NOMO-1 treated with dmso at 0.1 percent for 144 hours (cell line): ENCODE measurements around the gene ZNF628.

Experiments used
- DNase-seq: peaks from one replicate; lab custom pipeline; 2025; ENCODE audit not compliant: unreplicated experiment; lab: John Stamatoyannopoulos, UW

Gene ZNF628

GRCh38 chr19:55449469-55449868, 26.9 kb upstream of the ZNF628 start:
- DNase-seq = no peak

GRCh38 chr19:55451163-55451964, 25.1 kb upstream of the ZNF628 start:
- no peak for DNase-seq

GRCh38 chr19:55451965-55452748, 24.3 kb upstream of the ZNF628 start:
- no peak for DNase-seq

DNA sequence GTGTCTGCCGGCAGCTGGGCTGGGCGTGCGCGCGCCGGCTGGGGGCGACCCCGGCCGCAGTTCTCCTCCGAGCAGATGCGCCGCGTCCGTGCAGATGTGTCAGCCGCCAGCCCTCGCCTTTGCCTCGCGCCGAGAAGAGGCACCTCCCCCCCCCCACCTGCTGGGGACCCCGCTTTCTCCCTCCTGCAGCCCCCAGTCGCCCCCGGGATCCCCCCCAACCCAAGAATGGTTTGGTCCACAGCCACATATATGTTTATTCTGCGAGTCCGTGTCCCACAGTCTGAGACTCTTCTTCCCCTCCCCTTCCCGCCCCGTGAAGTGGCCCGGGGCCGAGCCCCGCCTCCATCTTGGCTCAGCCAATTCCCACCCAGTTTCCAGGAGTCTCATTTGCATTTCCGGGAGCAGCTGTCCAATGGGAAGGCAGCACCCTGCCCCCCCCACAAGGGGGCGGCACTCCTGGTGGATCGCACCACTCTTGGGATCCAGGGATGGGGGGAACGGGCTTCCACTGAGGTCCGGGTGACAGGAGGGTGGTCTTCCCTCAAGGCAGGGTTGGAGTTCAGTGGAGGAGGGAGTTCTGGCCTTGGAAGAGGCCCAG, 23.6 kb upstream of the ZNF628 start:
- DNase-seq = no peak

- no peak for DNase-seq
Observed at GRCh38 chr19:55453511-55454260, 22.7 kb upstream of the ZNF628 start.

DNA sequence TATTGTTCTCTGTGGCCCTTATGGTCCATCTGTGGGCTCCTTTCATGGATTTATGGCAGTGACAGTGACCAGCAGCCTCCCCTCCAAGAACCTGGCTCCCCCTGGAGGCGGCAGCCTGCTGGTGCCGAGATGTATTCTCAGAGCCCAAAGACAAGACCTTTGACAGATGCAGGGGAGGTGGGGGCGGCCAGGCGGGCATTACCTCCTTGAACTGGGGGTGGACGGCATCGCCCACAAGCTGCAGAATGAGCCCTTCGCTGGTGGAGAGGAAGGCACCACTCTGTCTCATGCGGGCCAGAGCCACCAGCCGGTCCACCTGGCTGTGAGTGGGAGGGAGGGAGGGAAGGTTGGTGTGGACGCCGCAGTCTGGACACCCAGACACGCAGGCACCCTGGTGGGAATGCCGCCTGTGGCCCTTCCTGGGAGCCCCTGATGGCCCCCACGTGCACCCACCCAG, 21.6 kb upstream of the ZNF628 start:
- DNase-seq = no peak

DNA sequence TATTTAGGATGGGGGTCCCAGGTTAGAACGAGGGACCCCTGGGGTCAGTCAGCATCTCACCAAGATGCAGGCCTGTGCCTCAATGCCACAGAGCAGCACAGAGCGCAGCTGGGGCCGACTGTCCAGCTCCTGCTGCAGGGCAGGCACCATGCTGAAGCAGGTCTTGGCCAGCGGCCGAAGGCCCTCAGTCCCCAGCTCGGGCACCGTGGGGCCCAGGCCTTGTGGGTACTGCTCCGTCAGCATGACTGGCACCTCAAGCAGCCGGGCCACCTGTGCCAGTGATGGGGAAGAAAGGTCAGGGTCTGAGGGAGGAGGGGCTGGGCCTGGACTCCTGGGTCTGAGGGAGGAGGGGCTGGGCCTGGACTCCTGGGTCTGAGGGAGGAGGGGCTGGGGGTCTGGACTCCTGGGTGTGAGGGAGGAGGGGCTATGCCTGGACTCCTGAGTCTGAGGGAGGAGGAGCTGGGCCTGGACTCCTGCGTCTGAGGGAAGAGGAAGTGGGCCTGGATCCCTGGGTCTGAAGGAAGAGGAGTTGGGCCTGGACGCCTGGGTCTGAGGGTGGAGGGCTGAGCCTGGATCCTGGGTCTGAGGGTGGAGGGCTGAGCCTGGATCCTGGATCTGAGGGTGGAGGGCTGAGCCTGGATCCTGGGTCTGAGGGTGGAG, 20.7 kb upstream of the ZNF628 start:
- no peak for DNase-seq

DNA sequence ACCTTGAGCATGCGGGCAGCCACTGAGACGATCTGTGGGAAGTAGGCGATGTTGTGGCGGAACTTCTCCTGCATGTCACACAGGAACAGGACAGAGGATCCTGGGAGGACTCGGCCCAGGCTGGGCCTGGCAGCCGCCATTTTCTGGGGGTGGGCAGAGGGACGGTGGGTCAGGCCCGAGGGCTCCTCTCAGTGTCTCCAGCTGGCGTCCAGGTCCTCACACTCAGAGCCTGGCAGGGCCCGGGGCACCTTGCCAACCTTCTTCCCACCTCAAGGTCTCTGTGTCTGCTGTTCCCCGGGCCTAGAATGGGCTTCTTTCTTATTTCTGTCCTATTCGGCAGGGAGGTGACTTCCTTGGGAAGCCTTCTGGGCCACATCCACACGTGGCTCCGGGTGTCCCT, 20.1 kb upstream of the ZNF628 start:
- no peak for DNase-seq

GRCh38 chr19:55457683-55458457, 18.5 kb upstream of the ZNF628 start:
- DNase-seq = no peak

DNA sequence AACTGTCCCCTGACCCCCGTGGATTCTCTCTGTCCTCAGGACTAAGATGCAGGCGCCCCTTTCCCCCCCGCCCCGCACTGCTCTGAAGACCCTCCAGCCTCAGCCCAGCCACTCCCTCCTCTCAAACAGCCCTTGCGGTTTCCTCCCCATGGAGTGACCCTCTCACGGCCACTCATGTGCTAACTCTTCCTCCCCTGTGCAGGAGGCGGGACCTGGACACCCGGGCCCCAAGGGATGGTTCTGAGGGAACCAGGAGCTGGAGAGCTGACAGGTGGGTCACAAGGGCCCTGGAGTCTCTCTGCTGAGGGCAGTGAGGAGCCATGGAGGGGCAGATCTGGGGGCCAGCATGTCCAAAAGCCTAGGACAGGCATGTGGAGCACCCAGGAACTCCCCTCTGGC, 16.9 kb upstream of the ZNF628 start:
- no peak for DNase-seq

DNA sequence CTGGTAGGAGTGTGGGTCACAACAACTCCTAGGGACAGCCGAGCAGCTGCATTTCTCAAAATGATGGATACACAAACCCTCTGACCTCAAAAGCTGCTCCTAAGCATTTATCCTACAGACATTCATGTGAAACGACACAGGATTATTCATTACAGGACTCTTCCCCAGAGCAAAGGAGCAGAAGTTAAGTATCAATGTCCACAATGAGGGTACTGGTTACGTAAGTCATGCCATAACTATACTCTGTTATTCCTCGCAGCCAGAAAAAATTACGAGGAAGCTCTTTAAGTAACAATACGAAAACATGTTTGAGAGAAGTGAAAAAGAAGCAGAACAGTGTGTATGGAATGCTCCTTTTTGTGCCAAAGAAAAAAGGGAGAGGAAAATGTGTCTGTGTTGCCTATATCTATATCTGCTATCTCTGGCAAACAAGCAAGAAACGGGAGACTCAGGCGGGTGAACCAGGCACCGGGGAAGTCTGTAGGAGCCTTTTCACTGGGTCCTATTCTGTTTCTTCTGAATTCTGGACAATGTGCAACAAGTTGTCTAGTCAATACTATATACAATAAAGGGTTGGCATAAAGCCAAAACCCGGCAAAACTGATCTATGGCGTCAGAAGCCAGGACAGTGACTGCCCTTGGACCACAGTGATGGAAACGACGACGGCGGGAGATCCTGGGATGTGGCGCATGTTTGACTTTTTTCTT, 16.3 kb upstream of the ZNF628 start:
- DNase-seq = no peak

DNA sequence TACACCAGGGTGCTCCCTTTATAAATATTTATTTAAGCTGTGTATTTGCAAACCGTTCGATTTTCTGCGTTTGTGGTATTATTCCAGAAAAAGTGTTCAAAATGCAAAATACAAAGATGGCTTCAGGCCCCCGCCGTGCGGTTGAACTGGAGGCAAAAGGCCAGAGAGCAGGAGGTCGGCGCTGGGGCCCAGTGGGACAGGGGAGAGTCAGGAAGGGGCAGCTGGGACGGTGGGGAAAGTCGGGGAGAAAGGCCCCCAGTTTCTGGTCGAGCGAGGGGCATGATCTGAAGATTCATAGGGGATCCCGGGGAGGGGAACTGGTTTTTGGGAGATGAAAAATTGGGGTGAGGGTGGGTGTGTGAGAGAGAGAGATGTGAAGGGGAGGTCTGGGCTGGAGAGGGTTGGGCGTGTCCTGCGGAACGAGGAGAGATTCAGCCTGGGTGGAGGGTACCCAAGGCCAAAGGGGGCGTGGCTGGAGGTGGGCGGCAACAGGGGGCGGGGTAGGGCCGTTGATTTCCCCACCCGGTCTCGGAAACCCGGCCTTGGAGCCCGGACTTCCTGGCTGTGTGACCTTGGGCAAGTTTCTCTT, 15.7 kb upstream of the ZNF628 start:
- peak; percentile 79 for DNase-seq

DNA sequence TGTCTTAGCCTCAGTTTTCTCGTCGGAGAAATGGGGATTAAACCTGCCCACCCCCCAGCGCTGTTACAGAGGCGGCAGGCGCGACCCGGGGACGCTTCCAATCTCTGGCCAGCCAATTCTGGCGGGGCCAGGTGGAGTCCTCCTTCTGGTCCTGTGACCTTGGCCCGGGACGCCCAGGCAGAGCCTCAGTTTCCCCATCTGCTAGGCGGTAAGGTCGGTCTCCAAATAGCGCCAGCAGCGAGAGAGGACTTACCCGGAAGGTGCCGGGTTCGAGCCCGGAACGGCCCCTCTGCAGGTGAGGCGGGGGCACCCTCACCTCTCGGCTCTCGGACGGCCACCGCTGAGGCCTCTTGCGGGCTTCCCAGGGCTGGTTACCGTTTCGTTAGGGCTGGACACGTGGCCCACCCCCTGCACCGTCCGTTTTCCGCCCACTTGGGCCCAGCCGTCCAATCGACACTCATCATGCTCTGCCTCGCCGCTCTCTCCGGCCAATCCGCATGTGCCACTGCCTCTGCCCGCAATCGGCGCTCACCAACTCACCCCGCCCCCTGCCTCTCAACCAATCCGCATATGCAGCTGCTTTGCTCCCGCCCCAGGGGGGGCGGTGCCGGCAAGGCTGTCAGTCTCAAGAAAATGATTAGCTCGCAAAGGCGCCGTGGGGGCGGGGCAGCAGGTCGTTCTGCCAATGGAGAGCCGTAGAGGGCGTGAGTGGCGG, 15.0 kb upstream of the ZNF628 start, which contains the start of gene ISOC2:
TSS of gene ISOC2 (minus strand) at position 384 of the 715 bp plus-strand sequence. CDS start 5,156 bp downstream, outside the sequence.
- peak; percentile 99 for DNase-seq

GRCh38 chr19:55461974-55462626, 14.3 kb upstream of the ZNF628 start:
- no peak for DNase-seq

- DNase-seq = no peak
Observed at GRCh38 chr19:55462722-55463121, 13.7 kb upstream of the ZNF628 start.

DNA sequence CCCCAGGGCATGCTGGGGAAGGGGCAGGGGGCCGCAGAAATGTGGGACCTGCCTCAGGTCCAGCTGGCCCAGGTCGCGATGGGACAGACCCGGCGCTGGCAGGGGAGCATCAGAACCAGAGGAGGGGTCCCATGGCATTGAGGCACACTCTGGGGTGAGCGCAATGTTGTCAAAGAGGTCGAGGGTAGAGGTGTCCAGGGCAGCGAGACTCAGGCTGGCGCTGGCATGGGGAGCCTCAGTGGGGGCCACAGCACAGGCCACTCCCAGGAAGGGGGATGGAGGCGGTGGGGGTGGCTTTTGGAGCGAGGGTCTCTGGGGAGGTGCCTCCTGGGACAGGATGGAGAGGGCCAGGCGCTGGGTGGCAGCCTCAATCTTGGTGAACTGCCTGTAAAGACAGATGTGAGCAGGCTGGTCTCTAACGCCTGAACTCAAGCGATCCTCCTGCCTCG, 12.8 kb upstream of the ZNF628 start:
- DNase-seq = no peak

DNA sequence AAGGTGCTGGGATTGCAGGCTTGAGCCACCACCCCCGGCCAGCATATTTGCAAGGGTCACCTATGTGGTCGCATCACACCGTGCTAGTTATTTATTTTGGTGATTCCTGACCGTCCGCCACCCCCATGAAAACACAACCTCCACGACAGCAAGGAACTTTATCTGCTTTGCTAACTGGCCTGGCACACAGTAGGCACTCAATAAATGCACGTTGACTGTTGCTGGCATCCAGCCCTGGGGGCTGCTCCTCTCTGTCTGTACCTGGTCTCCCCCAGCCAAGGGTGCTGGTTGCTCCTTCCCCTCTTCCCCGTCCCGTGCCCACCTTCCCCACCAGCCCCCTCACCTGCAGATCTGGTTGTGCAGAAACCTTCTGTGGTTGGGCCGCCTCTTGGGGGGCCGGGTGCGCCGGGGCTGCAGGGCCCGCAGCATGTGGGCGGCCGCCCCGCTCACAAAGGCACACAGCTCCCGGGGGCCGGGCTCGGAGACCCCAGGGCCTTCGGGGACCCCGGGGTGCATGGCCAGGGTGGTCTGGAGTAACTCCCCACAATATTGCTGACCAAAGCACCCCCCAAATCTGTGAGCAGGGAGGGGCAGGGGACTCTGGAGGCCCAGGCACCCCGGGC, 12.3 kb upstream of the ZNF628 start:
- DNase-seq = no peak
